GM12892 (cell line): Measurements from ENCODE around the gene RIPOR1.
A peak's percentile ranks its signal among the peaks of the same experiment; 100 is the strongest.

ENCODE experiments used
- DNase-seq: peaks from one replicate; pipeline ENCODE4 v3.0.0; 2011; ENCODE audit not compliant: insufficient read length
- FAIRE-seq: peaks from 2 replicates; lab custom pipeline; 2011; peaks lifted over from hg19 to GRCh38; lab: Jason Lieb, UNC
- POLR2A ChIP-seq: IDR thresholded peaks from 2 replicates; pipeline ENCODE4 v1.6.1; 2011; ENCODE audit warnings: low read depth, low read length, control low read depth
- POLR2AphosphoS5 ChIP-seq: IDR thresholded peaks from 2 replicates; pipeline ENCODE4 v1.6.1; 2011; ENCODE audit warnings: low read depth, low read length, control low read depth
- TAF1 ChIP-seq: IDR thresholded peaks from 2 replicates; pipeline ENCODE4 v1.6.1; 2011; ENCODE audit warnings: low read depth, mild to moderate bottlenecking, control low read depth, low read length, borderline replicate concordance

The RIPOR1 gene

DNA sequence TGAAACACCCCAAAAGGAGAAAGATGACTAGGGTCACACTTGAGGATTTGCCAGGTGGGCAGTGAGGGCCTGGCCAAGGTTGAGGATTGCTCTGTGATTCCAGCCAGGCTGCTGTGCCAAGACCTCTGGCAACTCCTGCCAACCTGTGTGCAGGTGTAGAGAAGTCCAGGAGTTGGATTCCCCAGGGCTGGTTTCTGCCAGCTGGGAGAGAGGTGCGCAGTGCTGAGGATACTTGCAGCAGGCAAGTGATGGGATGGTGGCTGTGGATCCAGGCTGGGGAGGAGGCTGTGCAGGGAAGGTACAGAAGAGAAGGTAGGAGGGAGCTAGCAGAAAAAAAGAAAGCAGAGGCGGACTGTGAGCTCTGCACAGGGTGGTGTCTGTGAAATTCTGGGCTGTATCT, 6.6 kb downstream of the RIPOR1 start:
- TF ChIP-seq POLR2A (no peak), TAF1 (no peak), POLR2AphosphoS5 (no peak)
- DNase-seq, result no peak
- FAIRE-seq, result no peak

DNA sequence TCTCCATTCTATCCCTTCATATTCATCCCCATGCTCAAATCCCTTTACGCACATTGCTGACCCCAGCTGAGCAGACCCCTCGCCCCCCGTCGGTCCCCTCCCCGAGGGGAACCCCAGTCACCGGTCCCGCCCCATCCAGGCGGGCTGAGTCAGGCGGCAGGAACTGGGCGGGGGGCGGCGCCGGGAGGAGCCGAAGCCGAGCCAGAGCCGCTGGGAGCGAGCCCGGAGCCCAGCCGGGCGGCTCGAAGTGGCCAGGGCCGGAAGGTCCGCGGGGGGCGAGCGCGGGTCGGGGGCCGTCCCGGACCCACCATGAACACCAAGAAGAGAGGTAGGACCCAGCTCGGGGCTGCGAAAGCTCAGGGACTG, 8.6 kb downstream of the RIPOR1 start:
- DNase-seq (peak; percentile 56), FAIRE-seq (peak; percentile 54)
- TF ChIP-seq POLR2AphosphoS5, result no peak
- no peak for TF ChIP-seq TAF1
- TF ChIP-seq POLR2A, result peak; percentile 28; the same call in 1 of the 2 replicates

DNA sequence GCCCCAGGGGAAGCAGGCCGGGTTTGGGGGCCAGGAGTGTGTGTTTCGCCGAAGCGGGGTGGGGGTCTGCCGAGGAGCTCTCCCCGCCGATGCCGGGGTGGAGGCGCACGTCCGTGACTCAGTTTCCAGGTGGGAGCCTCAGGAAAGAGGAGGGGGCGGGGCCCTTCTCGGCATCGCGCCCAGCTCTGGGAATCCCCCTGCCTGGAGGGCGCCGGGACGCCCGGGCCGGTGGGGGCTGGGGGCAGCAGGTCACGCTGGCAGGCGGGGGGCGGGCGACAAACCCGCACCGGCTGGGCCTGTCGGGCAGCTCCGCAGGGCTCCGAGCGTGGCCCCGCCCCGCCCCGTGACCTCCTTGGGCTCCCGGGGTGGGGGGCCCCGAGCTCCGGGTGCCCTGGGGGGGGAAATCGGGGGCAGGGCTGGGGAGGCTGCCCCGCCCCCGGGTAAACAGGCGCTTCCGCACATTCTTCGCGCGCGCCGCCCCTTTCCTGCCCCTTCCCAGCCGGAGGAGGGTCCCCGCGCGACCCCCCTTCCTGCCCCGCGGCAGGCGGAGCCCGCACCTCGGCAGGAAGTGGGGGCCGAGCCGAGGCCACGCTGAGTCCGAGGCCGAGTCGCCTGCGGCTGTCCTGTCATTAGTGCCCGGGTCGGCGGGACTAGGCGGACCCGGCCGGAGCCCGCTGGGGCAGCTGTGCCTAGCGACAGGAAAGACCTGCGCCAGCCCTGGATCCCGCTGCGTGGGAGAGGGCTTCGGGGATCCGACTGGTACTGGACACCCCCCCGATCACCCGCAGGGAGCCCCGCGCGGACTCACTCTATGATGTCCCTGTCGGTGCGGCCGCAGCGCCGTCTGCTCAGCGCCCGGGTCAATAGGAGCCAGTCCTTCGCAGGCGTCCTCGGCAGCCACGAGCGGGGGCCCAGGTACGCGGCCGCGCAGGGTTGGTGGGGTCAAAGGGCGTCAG, 9.3 kb downstream of the RIPOR1 start:
- peak; percentile 61 for FAIRE-seq
- TF ChIP-seq POLR2A (peak; percentile 8; the same call in 1 of the 2 replicates), TAF1 (no peak), POLR2AphosphoS5 (no peak)

DNA sequence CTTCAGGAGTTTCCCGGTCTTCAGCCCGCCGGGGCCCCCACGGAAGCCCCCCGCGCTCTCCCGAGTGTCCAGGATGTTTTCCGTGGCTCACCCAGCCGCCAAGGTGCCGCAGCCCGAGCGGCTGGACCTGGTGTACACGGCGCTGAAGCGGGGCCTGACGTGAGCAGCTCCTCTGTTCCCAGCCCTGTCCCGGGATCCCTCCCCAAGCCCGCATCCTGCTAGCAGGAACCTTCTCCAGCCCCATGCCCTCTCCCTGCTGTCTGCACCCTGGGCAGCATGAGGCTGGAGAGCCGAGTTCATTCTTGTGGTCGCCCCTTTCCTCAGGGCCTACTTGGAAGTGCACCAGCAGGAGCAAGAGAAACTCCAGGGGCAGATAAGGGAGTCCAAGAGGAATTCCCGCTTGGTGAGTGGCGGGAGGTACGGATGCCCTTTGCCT, 10.1 kb downstream of the RIPOR1 start:
- DNase-seq (no peak), FAIRE-seq (no peak)
- no peak for TF ChIP-seq POLR2AphosphoS5

More for the DNA sequence above, 9.3 kb downstream of the RIPOR1 start:
- DNase-seq, result peak; percentile 77

DNA sequence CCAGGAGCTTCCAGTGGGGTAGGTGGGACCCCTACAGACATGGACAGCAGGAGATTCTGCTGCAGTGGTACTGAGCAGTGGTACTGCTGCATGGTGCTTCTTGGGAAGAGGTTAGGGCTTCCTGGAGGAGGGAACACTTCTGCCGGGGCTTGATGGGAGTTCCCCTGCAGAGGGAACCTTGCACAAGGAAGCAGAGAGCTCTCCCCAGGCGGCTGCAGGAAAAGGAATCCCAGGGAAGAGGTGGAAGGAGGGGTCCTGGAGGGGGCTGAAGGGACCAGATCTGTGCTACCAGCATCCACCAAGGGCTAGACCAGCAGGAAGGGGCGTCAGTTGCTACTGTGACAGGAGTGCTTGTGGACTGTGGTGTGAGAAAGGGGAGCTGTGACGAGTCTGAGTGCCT, 10.6 kb downstream of the RIPOR1 start:
- FAIRE-seq, result no peak
- TF ChIP-seq POLR2A, result no peak
- no peak for TF ChIP-seq TAF1
- TF ChIP-seq POLR2AphosphoS5, result no peak
- no peak for DNase-seq

DNA sequence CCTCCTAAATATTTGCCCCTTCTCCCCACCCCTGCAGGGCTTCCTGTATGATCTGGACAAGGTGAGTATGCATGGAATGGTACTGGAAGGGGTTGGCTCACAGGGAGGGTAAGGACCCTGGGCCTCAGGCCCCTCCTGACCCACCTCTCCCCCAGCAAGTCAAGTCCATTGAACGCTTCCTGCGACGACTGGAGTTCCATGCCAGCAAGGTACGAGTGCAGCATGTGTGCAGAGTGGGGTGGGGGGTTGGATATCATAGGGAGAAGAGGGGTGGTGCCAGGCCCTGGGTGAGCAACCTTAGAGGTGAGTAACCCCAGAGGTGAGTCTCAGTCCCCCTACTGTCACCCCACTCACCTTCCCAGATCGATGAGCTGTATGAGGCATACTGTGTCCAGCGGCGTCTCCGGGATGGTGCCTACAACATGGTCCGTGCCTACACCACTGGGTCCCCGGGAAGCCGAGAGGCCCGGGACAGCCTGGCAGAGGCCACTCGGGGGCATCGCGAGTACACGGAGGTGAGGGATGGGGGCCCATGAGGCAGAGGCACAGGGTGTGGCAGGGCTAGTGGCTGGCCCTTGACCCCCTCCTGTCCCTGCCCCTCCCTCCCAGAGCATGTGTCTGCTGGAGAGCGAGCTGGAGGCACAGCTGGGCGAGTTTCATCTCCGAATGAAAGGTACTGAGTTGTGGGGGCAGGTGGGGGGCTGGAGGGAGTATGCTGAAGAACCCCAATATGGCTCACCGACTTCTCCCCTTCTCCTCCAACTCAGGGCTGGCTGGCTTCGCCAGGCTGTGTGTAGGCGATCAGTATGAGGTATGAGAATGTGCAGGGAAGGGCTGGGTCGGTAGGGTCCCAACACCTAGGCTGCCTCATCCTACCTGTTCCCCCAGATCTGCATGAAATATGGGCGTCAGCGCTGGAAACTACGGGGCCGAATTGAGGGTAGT, 11.3 kb downstream of the RIPOR1 start:
- DNase-seq (peak; percentile 13), FAIRE-seq (no peak)
- no peak for TF ChIP-seq POLR2A
- no peak for TF ChIP-seq TAF1
- no peak for TF ChIP-seq POLR2AphosphoS5

DNA sequence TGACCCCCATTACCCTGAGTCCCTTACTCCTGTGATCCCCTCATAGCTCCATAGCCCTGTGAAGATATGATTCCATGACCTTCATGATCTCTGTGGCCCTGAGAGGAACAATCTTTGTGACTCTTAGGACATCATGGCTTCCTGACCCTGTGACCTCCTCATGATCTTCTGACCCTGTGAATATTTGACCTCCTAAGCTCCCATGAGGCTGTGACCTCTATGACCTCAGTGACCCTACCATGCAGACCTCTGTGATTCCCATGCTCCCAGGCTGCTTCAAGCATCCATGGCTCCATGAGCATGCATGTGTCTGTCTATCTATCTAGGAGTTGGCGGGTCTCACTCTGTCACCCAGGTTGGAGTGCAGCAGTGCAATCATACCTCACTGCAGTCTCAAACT, 12.1 kb downstream of the RIPOR1 start:
- no peak for TF ChIP-seq TAF1
- no peak for TF ChIP-seq POLR2AphosphoS5
- TF ChIP-seq POLR2A, result no peak
- DNase-seq (peak; percentile 9), FAIRE-seq (no peak)

DNA sequence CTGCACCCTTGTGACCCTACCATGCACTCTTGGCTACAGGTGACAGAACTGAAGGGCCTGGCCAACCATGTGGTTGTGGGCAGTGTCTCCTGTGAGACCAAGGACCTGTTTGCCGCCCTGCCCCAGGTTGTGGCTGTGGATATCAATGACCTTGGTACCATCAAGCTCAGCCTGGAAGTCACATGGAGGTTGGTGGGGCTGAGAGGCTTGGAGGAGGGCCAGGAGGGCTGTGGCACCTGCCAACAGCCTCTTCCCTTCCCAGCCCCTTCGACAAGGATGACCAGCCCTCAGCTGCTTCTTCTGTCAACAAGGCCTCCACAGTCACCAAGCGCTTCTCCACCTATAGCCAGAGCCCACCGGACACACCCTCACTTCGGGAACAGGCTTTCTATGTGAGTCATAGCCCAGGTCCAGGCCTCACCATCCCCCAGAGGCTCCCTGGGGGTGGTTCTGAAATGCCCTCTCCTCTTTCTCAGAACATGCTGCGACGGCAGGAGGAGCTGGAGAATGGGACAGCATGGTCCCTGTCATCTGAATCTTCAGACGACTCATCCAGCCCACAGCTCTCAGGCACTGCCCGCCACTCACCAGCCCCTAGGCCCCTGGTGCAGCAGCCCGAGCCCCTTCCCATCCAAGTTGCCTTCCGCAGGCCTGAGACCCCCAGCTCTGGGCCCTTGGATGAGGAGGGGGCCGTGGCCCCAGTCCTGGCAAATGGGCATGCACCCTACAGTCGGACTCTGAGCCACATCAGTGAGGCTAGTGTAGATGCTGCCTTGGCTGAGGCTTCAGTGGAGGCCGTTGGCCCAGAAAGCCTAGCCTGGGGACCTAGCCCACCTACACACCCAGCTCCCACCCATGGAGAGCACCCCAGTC, 13.0 kb downstream of the RIPOR1 start:
- TF ChIP-seq POLR2AphosphoS5 (no peak), POLR2A (no peak), TAF1 (no peak)
- peak; percentile 23 for DNase-seq

DNA sequence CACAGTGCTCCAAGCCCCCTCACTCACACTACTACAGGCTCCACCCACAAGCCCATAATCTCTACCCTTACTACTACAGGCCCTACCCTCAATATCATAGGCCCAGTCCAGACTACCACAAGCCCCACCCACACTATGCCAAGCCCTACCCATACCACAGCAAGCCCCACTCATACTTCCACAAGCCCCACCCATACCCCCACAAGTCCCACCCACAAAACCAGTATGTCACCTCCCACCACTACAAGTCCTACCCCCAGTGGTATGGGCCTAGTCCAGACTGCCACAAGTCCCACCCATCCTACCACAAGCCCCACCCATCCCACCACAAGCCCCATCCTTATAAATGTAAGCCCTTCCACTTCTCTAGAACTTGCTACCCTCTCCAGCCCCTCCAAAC, 13.8 kb downstream of the RIPOR1 start:
- FAIRE-seq (peak; percentile 89), DNase-seq (peak; percentile 87)
- TF ChIP-seq POLR2AphosphoS5 (no peak), TAF1 (no peak), POLR2A (no peak)

More for the DNA sequence above, 13.0 kb downstream of the RIPOR1 start:
- no peak for FAIRE-seq

DNA sequence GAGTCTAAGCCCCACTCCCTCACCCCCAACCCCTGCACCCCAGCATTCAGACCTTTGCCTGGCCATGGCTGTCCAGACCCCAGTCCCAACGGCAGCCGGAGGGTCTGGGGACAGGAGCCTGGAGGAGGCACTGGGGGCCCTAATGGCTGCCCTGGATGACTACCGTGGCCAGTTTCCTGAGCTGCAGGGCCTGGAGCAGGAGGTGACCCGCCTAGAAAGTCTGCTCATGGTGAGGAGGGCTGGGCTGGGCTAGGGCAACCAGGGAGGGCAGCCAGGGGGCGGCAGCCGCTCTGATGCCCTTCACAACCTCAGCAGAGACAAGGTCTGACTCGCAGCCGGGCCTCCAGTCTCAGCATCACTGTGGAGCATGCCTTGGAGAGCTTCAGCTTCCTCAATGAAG, 14.4 kb downstream of the RIPOR1 start:
- DNase-seq (peak; percentile 9), FAIRE-seq (no peak)
- TF ChIP-seq POLR2AphosphoS5 (no peak), POLR2A (no peak; the same call in 1 of the 2 replicates), TAF1 (no peak)

DNA sequence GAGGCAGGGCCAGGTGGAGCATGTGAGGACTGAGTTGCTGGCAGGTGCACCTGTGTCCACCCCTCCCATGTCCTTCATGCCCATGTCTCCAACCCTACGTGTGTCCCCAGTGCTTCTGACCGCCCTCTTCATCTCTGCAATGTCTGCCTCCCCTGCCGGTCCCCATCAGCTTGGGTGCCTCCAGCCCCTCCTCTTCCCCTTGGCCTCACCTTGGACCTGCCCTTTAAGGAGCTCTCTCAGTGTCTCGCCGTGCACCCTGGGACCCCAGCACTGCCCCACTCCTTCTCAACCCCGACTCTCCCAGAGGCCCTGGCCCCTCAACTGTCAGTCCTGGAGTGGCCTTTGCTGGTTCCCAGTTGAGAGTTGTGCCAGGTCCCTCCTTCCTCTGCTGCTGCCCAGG, 15.0 kb downstream of the RIPOR1 start:
- TF ChIP-seq POLR2A (no peak; the same call in 1 of the 2 replicates), POLR2AphosphoS5 (no peak), TAF1 (no peak)
- DNase-seq (peak; percentile 5), FAIRE-seq (no peak)
